AG04449 (cell line): ENCODE measurements around the gene EIF2AK3.

Source experiments
- CTCF ChIA-PET: fragments of 350-600 bp; formaldehyde crosslinking; extraction: SDS; loops from one replicate; lab custom pipeline; 2021; ENCODE audit warnings: antibody characterized with exemption; lab: Yijun Ruan, JAX
- POLR2A ChIA-PET: fragments of 400-600, 350-600 bp; formaldehyde crosslinking; extraction: SDS; loops from one replicate; lab custom pipeline; 2020; ENCODE audit warnings: antibody characterized with exemption, inconsistent platforms; lab: Yijun Ruan, JAX
- DNase-seq: peaks from one replicate; pipeline ENCODE4 v3.0.0-alpha.2; 2010; ENCODE audit warnings: low read depth, low spot score
- H3K4me3 ChIP-seq: 2 replicates; pipeline ENCODE4 v1.5.1; 2011; ENCODE audit warnings: low read depth, mild to moderate bottlenecking, control low read depth, low read length
- TF ChIP-seq, protein P1 (sequence below): IDR thresholded peaks from one replicate; pipeline ENCODE4 v1.5.1; 2011; ENCODE audit warnings: mild to moderate bottlenecking, moderate library complexity, low read length, control low read depth, inconsistent platforms; ENCODE audit not compliant: insufficient read depth; ENCODE audit errors: missing control alignments

Gene EIF2AK3

DNA sequence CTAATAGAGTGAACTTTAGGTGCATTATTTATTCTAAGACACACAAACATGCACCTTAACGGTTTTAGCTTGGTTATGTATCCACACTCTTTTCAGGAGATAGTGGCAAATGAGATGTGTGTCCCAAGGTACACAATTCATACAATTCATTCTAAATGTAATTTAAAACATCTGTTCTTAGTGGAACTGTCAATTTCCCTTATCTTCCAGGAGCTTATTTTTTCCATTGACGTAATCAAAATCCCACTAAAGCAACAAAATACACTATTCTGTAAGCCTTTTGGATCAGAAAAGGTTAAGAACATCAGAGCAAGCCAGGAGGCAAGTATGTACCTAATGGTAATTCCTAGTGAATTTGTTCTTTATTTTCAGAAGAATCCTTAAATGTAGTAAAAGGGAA is 19.8 kb downstream of the EIF2AK3 start:
- ChIA-PET POLR2A (no interaction called here), CTCF (interaction anchor here (1.3 to 4.1 kb wide), 5 partner anchors 14 to 65 kb away, joined by 4 to 28 read pairs (median 6); no protein-coding TSS in a partner anchor)
- no peak overlapping the region for H3K4me3 ChIP-seq
- DNase-seq, result no peak
- TF ChIP-seq, protein P1, sequence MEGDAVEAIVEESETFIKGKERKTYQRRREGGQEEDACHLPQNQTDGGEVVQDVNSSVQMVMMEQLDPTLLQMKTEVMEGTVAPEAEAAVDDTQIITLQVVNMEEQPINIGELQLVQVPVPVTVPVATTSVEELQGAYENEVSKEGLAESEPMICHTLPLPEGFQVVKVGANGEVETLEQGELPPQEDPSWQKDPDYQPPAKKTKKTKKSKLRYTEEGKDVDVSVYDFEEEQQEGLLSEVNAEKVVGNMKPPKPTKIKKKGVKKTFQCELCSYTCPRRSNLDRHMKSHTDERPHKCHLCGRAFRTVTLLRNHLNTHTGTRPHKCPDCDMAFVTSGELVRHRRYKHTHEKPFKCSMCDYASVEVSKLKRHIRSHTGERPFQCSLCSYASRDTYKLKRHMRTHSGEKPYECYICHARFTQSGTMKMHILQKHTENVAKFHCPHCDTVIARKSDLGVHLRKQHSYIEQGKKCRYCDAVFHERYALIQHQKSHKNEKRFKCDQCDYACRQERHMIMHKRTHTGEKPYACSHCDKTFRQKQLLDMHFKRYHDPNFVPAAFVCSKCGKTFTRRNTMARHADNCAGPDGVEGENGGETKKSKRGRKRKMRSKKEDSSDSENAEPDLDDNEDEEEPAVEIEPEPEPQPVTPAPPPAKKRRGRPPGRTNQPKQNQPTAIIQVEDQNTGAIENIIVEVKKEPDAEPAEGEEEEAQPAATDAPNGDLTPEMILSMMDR, result no peak

DNA sequence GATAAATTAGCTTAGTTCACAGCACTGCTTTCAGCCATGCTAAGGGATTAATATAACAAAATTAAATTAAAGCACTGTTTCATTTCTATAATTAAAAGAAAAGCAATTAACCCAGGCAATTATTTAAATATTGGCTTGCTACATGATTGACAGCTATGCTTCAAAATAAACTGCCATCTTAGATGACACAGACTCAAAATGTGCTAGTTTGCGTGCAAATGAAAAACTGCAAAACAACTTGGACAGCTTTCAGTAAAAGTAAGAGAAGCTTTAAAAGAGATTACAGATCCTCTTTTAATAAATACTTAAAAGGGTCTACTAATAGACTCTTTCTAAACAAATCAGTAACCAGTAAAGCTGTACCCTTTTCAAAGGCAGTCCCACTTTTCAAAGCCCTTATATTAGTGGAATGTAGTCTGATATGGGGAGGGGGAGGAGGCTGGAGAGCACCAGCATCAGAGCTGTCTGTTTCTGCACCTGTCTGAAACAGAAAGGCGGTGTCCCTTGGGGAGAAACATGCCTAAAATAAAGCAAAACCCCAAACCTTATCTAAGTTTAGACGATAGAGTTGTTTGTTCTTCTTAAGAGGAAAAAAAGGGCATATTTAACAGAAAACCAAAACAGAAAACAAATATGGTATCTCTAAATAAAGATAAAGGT is 20.8 kb downstream of the EIF2AK3 start:
- ChIA-PET CTCF (interaction anchor here (0.8 to 4.1 kb wide), 9 partner anchors 10 to 92 kb away, joined by 3 to 28 read pairs (median 6); no protein-coding TSS in a partner anchor), POLR2A (no interaction called here)
- TF ChIP-seq, protein P1, result no peak
- no peak overlapping the region for H3K4me3 ChIP-seq
- no peak for DNase-seq

DNA sequence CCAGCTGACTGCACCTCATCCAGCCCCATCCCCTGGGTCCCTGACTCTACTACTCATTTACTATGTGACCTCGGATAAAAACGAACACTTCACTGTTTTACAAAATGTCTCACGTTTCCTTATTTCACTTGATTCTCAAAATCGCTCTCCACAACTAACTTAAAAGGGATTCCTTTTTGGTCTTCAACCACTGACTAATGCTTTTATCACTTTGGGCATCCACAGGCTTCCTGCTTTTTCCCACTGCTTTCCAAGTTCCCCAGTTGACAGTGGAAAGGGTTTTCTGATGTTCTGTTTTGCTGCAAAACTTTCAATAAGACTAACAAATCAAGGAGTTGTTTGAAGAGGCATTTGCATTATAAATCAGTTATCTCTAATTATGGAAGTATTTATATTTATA is 24.1 kb downstream of the EIF2AK3 start:
- POLR2A ChIA-PET, result no interaction called here

DNA sequence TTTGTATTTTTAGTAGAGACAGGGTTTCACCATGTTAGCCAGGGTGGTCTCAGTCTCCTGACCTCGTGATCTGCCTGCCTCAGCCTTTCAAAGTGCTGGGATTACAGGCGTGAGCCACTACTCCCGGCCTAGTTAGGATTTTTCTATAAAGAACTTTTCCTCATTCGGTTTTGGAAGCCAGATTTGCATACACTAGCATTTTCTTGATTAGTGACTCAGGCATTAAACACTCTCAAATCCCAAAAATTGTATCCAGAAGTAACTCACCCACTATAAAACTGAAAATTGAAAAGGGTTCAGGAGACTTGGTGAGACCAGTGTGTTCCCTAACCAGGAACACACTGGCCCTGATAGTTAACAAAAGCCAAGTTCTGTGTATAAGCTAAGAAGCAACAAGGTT is 25.2 kb downstream of the EIF2AK3 start:
- TF ChIP-seq, protein P1, result no peak
- no peak overlapping the region for H3K4me3 ChIP-seq
- no peak for DNase-seq
- POLR2A ChIA-PET, result no interaction called here
- CTCF ChIA-PET, result no interaction called here

More for the DNA sequence above, 24.1 kb downstream of the EIF2AK3 start:
- CTCF ChIA-PET, result interaction anchor here (1.0 kb wide), 1 partner anchor 9 kb away, joined by 3 read pairs; no protein-coding TSS in a partner anchor
- DNase-seq, result no peak
- no peak overlapping the region for H3K4me3 ChIP-seq
- TF ChIP-seq, protein P1, result no peak

DNA sequence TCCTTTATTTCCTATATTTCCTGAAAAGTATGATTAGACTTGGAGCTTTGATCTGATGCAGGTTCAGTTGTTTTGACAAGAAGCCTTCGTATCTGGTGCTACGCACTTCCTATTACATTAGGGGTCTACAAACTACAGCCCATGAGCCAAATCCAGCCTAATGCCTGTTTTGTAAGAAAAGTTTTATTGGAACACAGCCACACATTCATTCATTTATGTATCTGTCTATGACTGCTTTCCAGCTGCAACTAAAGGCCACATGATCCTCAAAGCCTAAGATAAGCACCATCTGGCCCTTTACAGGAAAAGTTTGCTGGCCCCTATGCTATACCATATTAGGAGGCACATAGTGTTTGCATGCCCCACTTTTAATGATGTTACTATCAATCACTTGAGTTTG is 26.0 kb downstream of the EIF2AK3 start:
- no peak overlapping the region for H3K4me3 ChIP-seq
- no peak for DNase-seq
- POLR2A ChIA-PET, result no interaction called here
- CTCF ChIA-PET, result no interaction called here
- TF ChIP-seq, protein P1, result no peak

DNA sequence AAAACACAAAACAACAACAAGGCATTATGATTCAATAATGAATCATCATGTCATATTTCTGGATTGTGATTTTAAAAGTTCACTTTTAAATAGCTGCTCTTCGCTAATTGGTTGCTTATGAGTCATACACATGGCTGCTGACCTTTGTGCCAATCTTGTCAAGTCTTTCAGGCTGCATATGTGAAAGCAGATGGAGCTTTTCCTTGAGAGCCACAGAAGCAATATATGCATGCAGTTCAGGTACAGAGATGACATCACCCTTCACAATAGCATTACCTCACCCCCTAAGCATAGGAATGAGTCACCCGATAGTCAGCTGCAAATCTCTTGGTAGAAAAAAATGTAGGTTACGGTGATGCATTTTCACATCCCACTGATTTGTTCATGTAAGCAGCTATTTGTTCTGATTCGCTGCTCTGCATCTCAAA is 27.2 kb downstream of the EIF2AK3 start:
- CTCF ChIA-PET, result interaction anchor here (0.9 to 1.7 kb wide), 4 partner anchors 9 to 72 kb away, joined by 3 to 10 read pairs (median 4); no protein-coding TSS in a partner anchor
- H3K4me3 ChIP-seq, result no peak overlapping the region
- DNase-seq, result peak; percentile 72
- TF ChIP-seq, protein P1, result no peak
- POLR2A ChIA-PET, result interaction anchor here (1.1 kb wide), 1 partner anchor 28 kb away, joined by 7 read pairs; the partner anchor contains the start of gene EIF2AK3
